Measurements from ENCODE around the gene CHRNA9.

The CHRNA9 gene

DNA sequence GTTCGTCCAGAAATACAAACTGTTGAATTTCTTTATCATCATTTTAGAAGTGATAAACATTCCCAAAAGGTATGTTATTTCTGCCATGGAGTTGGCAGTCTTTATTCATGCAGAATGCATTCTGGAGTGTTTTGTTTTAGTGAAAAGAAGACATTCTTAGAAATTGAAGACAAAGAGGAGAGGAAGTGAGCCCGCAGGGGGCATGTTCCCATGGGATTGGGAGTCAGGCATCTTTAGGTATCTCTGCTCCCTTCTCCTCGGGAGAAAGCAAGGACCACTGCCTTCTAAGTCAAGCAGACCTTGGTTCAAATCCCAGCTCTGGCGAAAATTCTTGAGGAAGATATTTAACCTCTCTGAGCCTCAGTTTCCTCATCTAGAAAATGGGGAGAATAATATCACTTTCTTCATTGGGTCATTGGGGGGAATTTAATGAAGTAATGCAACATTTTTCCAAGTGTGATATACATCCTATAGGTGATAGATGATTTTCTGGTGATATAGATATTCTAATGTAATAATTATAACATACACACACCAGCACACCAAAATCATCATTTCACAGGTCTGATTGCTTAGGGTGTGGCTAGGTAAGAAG lies 26.5 kb upstream of the CHRNA9 start:
- CTCF ChIA-PET, result interaction anchor here (0.8 to 5.9 kb wide), 22 partner anchors 8 to 330 kb away, joined by 3 to 47 read pairs (median 4); partner anchors contain the start of gene N4BP2

DNA sequence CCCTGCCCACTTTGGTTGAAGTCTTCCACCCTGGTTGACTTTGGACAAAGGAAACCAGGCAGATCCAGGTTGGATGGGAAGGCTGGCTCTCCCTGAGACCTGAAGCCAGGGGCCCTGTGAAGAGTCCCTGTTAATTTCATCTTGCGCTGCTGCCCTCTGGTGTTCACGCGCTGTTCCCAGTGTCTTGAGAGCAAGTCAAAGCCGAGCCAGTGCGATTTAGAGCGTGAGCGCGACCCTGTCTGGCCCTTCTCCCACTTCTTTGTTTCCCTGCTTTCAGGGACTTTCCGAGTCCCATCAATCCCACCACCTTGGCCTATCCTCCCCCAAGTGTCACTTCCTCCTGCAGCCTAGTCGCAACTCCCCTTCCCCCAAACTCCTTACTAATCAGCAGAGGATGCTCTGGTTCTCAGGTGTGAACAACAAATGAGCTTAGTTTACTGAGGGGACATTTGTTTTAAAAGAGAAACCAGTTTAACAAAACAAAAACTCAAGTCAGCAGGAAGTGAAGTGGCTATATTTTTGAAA lies 25.8 kb upstream of the CHRNA9 start:
- ChIA-PET POLR2A (no interaction called here), CTCF (interaction anchor here (0.6 to 5.8 kb wide), 52 partner anchors 9 to 839 kb away, joined by 3 to 84 read pairs (median 4); partner anchors contain the start of gene N4BP2)
- peak; percentile 57 for DNase-seq (ENCODE audit: extremely low spot score)

More for the DNA sequence above, 26.5 kb upstream of the CHRNA9 start:
- TF ChIP-seq, protein P1, sequence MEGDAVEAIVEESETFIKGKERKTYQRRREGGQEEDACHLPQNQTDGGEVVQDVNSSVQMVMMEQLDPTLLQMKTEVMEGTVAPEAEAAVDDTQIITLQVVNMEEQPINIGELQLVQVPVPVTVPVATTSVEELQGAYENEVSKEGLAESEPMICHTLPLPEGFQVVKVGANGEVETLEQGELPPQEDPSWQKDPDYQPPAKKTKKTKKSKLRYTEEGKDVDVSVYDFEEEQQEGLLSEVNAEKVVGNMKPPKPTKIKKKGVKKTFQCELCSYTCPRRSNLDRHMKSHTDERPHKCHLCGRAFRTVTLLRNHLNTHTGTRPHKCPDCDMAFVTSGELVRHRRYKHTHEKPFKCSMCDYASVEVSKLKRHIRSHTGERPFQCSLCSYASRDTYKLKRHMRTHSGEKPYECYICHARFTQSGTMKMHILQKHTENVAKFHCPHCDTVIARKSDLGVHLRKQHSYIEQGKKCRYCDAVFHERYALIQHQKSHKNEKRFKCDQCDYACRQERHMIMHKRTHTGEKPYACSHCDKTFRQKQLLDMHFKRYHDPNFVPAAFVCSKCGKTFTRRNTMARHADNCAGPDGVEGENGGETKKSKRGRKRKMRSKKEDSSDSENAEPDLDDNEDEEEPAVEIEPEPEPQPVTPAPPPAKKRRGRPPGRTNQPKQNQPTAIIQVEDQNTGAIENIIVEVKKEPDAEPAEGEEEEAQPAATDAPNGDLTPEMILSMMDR (IDR thresholded peaks at IDR 0.05; ENCODE audit: control extremely low read depth, extremely low read depth, low read depth, missing control alignments), result no peak
- POLR2A ChIA-PET, result interaction anchor here (1.9 kb wide), 1 partner anchor 8 kb away, joined by 7 read pairs; no protein-coding TSS in a partner anchor
- DNase-seq (ENCODE audit: extremely low spot score), result no peak

DNA sequence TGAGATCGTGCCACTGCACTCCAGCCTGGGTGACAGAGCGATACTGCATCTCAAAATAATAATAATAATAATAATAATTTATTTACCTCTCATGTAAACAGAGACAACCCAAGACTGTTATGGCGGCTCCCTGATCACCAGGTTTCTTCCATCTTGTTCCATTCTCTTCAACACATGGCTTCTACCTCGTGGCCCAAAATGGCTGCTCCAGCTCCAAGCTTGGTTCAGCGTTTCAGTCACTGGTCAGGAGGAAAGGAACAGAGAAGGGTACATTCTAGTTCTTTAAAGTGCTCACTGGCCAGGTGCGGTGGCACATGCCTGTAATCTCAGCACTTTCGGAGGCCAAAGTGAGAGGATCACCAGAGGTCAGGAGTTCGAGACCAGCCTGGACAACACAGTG lies 24.9 kb upstream of the CHRNA9 start:
- CTCF ChIA-PET, result interaction anchor here (0.8 to 5.8 kb wide), 25 partner anchors 9 to 841 kb away, joined by 3 to 84 read pairs (median 4); no protein-coding TSS in a partner anchor
- POLR2A ChIA-PET, result no interaction called here
- no peak for DNase-seq (ENCODE audit: extremely low spot score)

More for the DNA sequence above, 25.8 kb upstream of the CHRNA9 start:
- TF ChIP-seq, protein P1 (IDR thresholded peaks at IDR 0.05; ENCODE audit: control extremely low read depth, extremely low read depth, low read depth, missing control alignments), result peak; percentile 91

DNA sequence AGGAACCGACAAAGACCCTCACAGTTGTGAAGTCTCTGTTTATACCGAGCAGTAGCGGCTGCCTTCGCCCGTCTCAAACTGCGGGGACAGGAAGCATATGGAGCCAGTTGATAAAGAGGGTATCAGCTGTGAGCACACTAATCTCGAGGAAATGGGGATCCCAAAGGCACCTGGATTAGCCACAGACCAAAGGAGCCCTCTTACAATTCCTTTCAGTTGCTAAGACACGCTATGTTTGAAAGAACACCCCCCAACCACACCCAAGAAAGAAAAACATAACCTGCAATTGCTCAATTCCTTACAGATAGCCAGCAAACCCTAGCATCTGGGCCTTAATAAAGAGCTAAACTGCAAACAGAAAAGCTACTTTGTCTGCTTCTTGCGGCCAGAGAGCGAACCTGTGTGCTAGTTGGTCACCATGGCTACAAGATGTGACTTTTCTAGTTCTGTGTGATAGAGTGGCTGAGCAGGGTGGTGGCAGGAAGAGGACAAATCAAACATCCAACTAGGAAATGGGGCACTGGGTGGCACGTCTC lies 23.3 kb upstream of the CHRNA9 start:
- DNase-seq (ENCODE audit: extremely low spot score), result no peak
- ChIA-PET CTCF (interaction anchor here (1.0 to 5.8 kb wide), 6 partner anchors 11 to 256 kb away, joined by 3 to 84 read pairs (median 4); partner anchors contain the start of gene N4BP2), POLR2A (interaction anchor here (0.7 kb wide), 2 partner anchors 65 to 84 kb away, joined by 3 to 4 read pairs; no protein-coding TSS in a partner anchor)
- TF ChIP-seq, protein P1 (IDR thresholded peaks at IDR 0.05; ENCODE audit: control extremely low read depth, extremely low read depth, low read depth, missing control alignments), result no peak

More for the DNA sequence above, 24.9 kb upstream of the CHRNA9 start:
- TF ChIP-seq, protein P1 (IDR thresholded peaks at IDR 0.05; ENCODE audit: control extremely low read depth, extremely low read depth, low read depth, missing control alignments), result no peak

DNA sequence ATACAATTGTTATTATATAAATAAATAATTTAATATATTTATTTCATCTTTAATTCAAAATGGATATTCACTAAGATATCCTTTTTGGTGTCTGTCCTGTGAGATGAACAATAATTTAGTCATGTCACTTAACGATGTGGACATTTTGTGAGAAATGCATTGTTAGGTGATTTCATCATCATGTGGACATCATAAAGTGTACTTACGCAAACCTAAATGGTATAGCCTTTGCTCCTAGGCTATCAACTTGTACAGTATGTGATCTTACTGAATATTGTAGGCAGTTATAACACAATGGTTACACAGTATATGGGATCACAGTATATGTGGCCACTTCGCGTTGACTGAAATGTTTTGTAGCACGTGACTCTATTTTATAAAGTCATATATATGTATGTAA lies 20.2 kb upstream of the CHRNA9 start:
- CTCF ChIA-PET, result interaction anchor here (1.8 kb wide), 1 partner anchor 83 kb away, joined by 4 read pairs; no protein-coding TSS in a partner anchor
- TF ChIP-seq, protein P1 (IDR thresholded peaks at IDR 0.05; ENCODE audit: control extremely low read depth, extremely low read depth, low read depth, missing control alignments), result no peak
- POLR2A ChIA-PET, result no interaction called here
- no peak for DNase-seq (ENCODE audit: extremely low spot score)

DNA sequence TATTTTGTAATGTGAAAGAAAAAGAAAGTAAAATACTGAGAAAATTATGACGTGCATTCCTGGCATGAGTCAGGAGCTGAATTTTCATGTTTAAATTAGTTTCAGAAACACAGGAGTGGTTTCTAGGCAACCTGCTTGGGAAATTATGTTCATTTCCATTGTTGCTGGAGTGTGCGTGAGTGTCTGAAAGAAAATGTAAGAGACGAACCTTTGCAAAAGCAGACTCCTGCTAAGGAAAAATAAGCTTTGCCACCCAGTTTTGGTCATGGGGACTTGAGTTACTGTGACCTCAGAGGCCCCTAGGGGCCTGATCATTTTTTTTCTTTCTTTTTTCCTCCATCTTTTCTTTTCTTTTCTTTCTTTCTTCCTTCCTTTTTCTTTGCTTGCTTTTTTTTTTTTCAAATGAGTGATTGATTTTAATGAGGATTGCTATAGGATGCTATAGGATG lies 18.8 kb upstream of the CHRNA9 start:
- ChIA-PET POLR2A (interaction anchor here (1.2 to 1.8 kb wide), 3 partner anchors 9 to 346 kb away, joined by 6 to 8 read pairs (median 7); no protein-coding TSS in a partner anchor), CTCF (interaction anchor here (0.7 to 3.1 kb wide), 52 partner anchors 10 to 850 kb away, joined by 3 to 61 read pairs (median 5); partner anchors contain the start of genes N4BP2 and SMIM14)
- DNase-seq (ENCODE audit: extremely low spot score), result no peak
- TF ChIP-seq, protein P1 (IDR thresholded peaks at IDR 0.05; ENCODE audit: control extremely low read depth, extremely low read depth, low read depth, missing control alignments), result no peak

All from GM10248 (cell line).